Upper lobe of left lung (tissue), 4 donors: ENCODE results near the gene ATP1A2.

Source experiments
- CTCF ChIP-seq, 6 experiments: fragments of 450-650 bp in 4 of 6; fragments of 200-600 bp in 2 of 6; sonication (generic) in 2 of 6; IDR thresholded peaks; one replicate each; pipeline ENCODE4 v1.5.1; 2016 to 2019; ENCODE audit warnings: antibody characterized with exemption in 6 of 6
- EP300 ChIP-seq, 4 donors: sonication (generic); formaldehyde crosslinking; IDR thresholded peaks; one replicate each; pipeline ENCODE4 v1.5.1; 2017; ENCODE audit warnings: antibody characterized with exemption in 4 of 4, control low read depth in 2 of 4
- POLR2A ChIP-seq, 4 donors: fragments of 450-650 bp; IDR thresholded peaks; one replicate each; pipeline ENCODE4 v1.5.1; 2016 to 2017; ENCODE audit warnings: antibody characterized with exemption in 4 of 4, mild to moderate bottlenecking in 2 of 4

GRCh38 chr1:160139840-160140239, 24.3 kb downstream of the ATP1A2 start:
- no peak for TF ChIP-seq CTCF (IDR thresholded peaks at IDR 0.05)
- no peak for TF ChIP-seq POLR2A (IDR thresholded peaks at IDR 0.05)
- no peak for TF ChIP-seq EP300 (IDR thresholded peaks at IDR 0.05)
